Body of pancreas (tissue), 4 donors: ENCODE data around the gene DISP2. TPM values are rescaled to one million over a fixed set of nuclear protein-coding genes. Genes with fewer than 3 reads are reported as not detected.

Experiments
- ATAC-seq: fragments of 150-250 bp; one replicate; pipeline ENCODE4 v1.9.1; 2016
- DNase-seq, 4 donors: peaks; one replicate each; pipeline ENCODE4 v3.0.0-alpha.2; 2019
- H3K27ac ChIP-seq, 4 donors: fragments of 200-600 bp; sonication (generic); 1 replicate in 3 of 4; 2 replicates in 1 of 4; pipeline versions ENCODE4 v1.5.1 to v1.6.1; 2016 to 2019; ENCODE audit warnings: mild to moderate bottlenecking in 1 of 4, mixed read lengths in 1 of 4, moderate library complexity in 1 of 4
- H3K27me3 ChIP-seq, 2 donors: fragments of 200-600 bp; sonication (generic); one replicate each; pipeline ENCODE4 v1.6.0; 2016; ENCODE audit warnings: mild to moderate bottlenecking in 1 of 2
- H3K36me3 ChIP-seq, 2 donors: fragments of 200-600 bp; sonication (generic); replicated peaks in 1 of 2; 2 replicates each; pipeline ENCODE4 v1.5.1; 2016; ENCODE audit warnings: low read depth in 2 of 2; ENCODE audit not compliant: insufficient read depth in 1 of 2
- H3K4me1 ChIP-seq: fragments of 200-600 bp; sonication (generic); one replicate; pipeline ENCODE4 v1.6.0; 2016
- H3K4me3 ChIP-seq, 2 donors: fragments of 200-600 bp; sonication (generic); 1 replicate in 1 of 2; 2 replicates in 1 of 2; pipeline ENCODE4 v1.5.1; 2016 to 2019
- H3K9me3 ChIP-seq, 3 donors: fragments of 200-600 bp; sonication (generic); 1 replicate in 2 of 3; 2 replicates in 1 of 3; pipeline ENCODE4 v1.5.1; 2016
- POLR2A ChIP-seq, 3 donors: fragments of 450-650 bp; IDR thresholded peaks; one replicate each; pipeline ENCODE4 v1.6.1; 2016; ENCODE audit warnings: antibody characterized with exemption in 3 of 3, mild to moderate bottlenecking in 2 of 3
- whole genome bisulfite sequencing, 2 donors: methylation state at CpG; one replicate each; pipeline ENCODE4 v1.1.5; 2017; 5-methylcytosine and 5-hydroxymethylcytosine counted together
- intact Hi-C: fragments of 100-400 bp; cut with DNase I; formaldehyde crosslinking; loops from one replicate; pipeline ENCODE4 v1.15.1; 2023
- total RNA-seq, 2 donors: library from RNA; depleted of rRNA; stranded (reverse); fragments of >200 nt; gene quantifications; one replicate each; pipeline ENCODE4 v1.1.0, GENCODE V29; 2016
- TF ChIP-seq, protein P1 (sequence below), 7 experiments: fragments of 450-650 bp in 4 of 7; fragments of 200-600 bp in 3 of 7; sonication (generic) in 3 of 7; IDR thresholded peaks; one replicate each; pipeline ENCODE4 v1.5.1; 2016 to 2019; ENCODE audit warnings: antibody characterized with exemption in 7 of 7

The DISP2 gene
- total RNA-seq, 2 donors from 2014 or later = under 0.01 to 0.52 TPM

DNA sequence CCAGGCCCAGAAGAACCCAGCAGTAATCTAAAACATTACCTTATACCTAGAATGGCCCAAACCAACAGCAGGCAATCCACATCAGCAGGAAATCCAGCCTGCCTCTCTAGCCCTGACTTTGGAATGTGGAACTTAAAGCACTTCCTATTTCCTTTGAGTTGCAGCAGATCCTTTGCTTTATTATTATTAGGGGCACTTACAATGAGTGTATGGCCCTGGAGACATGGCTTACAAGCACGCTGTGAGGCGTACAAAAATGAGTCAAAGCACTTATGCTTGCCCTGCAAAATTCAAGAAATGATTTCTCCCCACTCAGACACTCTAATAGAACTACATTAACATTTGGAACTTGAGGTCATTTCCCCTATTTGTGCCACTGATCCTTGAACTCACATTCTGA is 15.0 kb downstream of the DISP2 start:
- H3K27me3 ChIP-seq = no peaks in the 10 kb centered on the region
- no peak overlapping the region for H3K27ac ChIP-seq
- no peaks in the 10 kb centered on the region for H3K36me3 ChIP-seq
- WGBS, 2 donors = 61 to 70% methylated on average over 2 of the region's 2 CpGs
- H3K9me3 ChIP-seq = no peaks in the 10 kb centered on the region
- no peak for ATAC-seq
- no peak for DNase-seq
- intact Hi-C loops = no loop called here
- H3K4me1 ChIP-seq = peaks cover 5% of the 10 kb centered on the region
- TF ChIP-seq, protein P1, sequence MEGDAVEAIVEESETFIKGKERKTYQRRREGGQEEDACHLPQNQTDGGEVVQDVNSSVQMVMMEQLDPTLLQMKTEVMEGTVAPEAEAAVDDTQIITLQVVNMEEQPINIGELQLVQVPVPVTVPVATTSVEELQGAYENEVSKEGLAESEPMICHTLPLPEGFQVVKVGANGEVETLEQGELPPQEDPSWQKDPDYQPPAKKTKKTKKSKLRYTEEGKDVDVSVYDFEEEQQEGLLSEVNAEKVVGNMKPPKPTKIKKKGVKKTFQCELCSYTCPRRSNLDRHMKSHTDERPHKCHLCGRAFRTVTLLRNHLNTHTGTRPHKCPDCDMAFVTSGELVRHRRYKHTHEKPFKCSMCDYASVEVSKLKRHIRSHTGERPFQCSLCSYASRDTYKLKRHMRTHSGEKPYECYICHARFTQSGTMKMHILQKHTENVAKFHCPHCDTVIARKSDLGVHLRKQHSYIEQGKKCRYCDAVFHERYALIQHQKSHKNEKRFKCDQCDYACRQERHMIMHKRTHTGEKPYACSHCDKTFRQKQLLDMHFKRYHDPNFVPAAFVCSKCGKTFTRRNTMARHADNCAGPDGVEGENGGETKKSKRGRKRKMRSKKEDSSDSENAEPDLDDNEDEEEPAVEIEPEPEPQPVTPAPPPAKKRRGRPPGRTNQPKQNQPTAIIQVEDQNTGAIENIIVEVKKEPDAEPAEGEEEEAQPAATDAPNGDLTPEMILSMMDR (IDR thresholded peaks at IDR 0.05) = no peak
- TF ChIP-seq POLR2A (IDR thresholded peaks at IDR 0.05) = no peak
- no peak overlapping the region for H3K4me3 ChIP-seq

DNA sequence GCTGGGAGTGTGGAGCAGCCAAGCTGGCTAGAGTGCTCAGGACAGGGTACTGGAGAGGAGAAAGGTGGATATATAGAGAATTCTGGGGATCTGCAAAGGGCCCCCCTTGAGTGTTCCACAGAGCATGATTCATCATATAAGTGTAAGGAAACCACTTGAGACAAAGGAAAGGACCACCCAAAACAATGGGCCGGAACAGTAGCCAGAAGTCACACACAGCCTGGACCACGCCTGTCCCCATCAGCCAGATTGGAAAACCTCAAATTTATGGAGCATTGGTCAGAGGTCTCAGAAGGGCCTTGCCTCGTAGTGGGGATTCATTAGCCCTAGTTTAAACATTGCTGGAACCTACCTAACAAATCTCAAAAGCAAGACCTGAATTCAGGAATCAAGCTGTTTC is 19.6 kb downstream of the DISP2 start:
- peaks cover 6% of the 10 kb centered on the region for H3K4me1 ChIP-seq
- intact Hi-C loops = no loop called here
- H3K4me3 ChIP-seq = no peak overlapping the region
- ATAC-seq (no peak), DNase-seq (no peak)
- H3K27ac ChIP-seq = no peak overlapping the region
- no peak for TF ChIP-seq POLR2A (IDR thresholded peaks at IDR 0.05)
- TF ChIP-seq, protein P1 (IDR thresholded peaks at IDR 0.05) = no peak
- H3K27me3 ChIP-seq = no peaks in the 10 kb centered on the region
- 80 to 85% methylated on average over 3 of the region's 3 CpGs for WGBS, 2 donors
- no peaks in the 10 kb centered on the region for H3K9me3 ChIP-seq
- H3K36me3 ChIP-seq = no peaks in the 10 kb centered on the region

GRCh38 chr15:40379374-40379773 is 21.4 kb downstream of the DISP2 start:
- TF ChIP-seq POLR2A (IDR thresholded peaks at IDR 0.05) = no peak
- TF ChIP-seq, protein P1 (IDR thresholded peaks at IDR 0.05) = no peak
- H3K36me3 ChIP-seq = no peaks in the 10 kb centered on the region
- no peak overlapping the region for H3K4me3 ChIP-seq
- no peaks in the 10 kb centered on the region for H3K27me3 ChIP-seq
- ATAC-seq (no peak), DNase-seq (peak in 2 of 4 donors; percentile 31 to 50)
- WGBS, 2 donors = 56 to 62% methylated on average over 4 of the region's 4 CpGs
- intact Hi-C loops = no loop called here
- no peaks in the 10 kb centered on the region for H3K9me3 ChIP-seq
- H3K27ac ChIP-seq = no peak overlapping the region
- H3K4me1 ChIP-seq = peaks cover 17% of the 10 kb centered on the region

DNA sequence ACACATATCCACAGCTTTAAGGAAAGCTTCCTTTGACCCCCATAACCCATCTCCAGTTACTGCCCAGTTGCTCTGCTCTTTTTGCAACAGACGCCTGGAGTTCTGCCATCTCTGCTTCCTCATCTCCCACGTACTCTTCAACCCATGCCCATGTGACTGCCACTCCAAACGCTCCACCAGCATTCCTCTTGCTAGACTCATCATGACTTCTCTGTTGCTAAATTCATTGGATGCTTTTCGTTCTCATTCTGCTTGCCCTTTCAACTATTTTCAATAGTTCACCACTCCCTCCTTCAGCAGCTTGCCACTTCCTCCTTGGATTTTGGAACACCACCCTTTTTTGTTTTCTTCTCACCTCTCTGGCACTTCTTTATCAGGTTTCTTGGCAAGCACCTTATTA is 21.8 kb downstream of the DISP2 start:
- TF ChIP-seq POLR2A (IDR thresholded peaks at IDR 0.05) = no peak
- TF ChIP-seq, protein P1 (IDR thresholded peaks at IDR 0.05) = no peak
- Histone ChIP-seq H3K27me3 (no peaks in the 10 kb centered on the region), H3K4me1 (peaks cover 17% of the 10 kb centered on the region), H3K36me3 (no peaks in the 10 kb centered on the region), H3K27ac (no peak overlapping the region), H3K4me3 (no peak overlapping the region), H3K9me3 (no peaks in the 10 kb centered on the region)
- WGBS, 2 donors = 39 to 42% methylated on average over 4 of the region's 4 CpGs
- DNase-seq = peak; percentile 29 to 71 (median 44)
- no peak for ATAC-seq
- intact Hi-C loops = no loop called here

DNA sequence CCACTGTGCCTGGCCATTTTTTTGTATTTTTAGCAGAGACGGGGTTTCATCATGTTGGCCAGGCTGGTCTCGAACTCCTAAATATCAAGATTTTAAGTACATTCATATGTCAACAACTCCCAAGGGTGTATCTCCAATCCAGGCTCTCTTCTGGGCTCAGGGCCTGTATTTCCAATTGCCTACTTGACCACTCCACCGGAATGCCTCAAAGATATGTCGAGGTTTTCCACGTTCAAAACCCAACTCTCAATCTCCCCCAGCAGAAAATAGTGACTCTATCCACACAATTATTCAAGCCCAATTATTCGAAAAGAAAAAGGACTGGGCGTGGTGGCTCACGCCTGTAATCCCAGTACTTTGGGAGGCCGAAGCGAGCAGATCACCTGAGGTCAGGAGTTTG is 22.6 kb downstream of the DISP2 start:
- intact Hi-C loops = no loop called here
- H3K36me3 ChIP-seq = no peaks in the 10 kb centered on the region
- no peak for TF ChIP-seq POLR2A (IDR thresholded peaks at IDR 0.05)
- TF ChIP-seq, protein P1 (IDR thresholded peaks at IDR 0.05) = no peak
- H3K27ac ChIP-seq = no peak overlapping the region
- H3K4me3 ChIP-seq = no peak overlapping the region
- peaks cover 17% of the 10 kb centered on the region for H3K4me1 ChIP-seq
- no peak for DNase-seq
- H3K27me3 ChIP-seq = no peaks in the 10 kb centered on the region
- no peaks in the 10 kb centered on the region for H3K9me3 ChIP-seq
- 93 to 95% methylated on average over 10 of the region's 10 CpGs for WGBS, 2 donors
- no peak for ATAC-seq
